Measurements from ENCODE around the gene POC1A. TPM values are rescaled to one million over a fixed set of nuclear protein-coding genes. Genes with fewer than 3 reads are reported as not detected.

Gene POC1A
- total and polyA plus RNA-seq, 2 of the 8 experiments (the other 6 are each of a cell fraction or from before 2014, with no cell fraction given): 35.7 to 39.2 TPM

GRCh38 chr3:52144796-52145735 lies 9.2 kb downstream of the POC1A start:
- Histone ChIP-seq H2BK12ac (ENCODE audit: low read depth, low read length) (no peak overlapping the region), H3K79me2 (ENCODE audit: control insufficient read depth in 1 of 2, insufficient read depth in 2 of 2, low read length in 2 of 2) (no peaks in the 10 kb centered on the region), H4K8ac (ENCODE audit: extremely low read depth, insufficient read depth, low read length) (no peak overlapping the region), H2BK20ac (ENCODE audit: low read length) (no peak overlapping the region), H4K5ac (ENCODE audit: insufficient read length, low read depth, low read length) (no peak overlapping the region), H3K27ac (ENCODE audit: low read depth, low read length) (no peak overlapping the region), H3K4ac (replicated peaks; ENCODE audit: insufficient read length, low read depth, low read length) (no peak overlapping the region), H3K4me1 (replicated peaks in 1 of 4; ENCODE audit: control insufficient read depth in 3 of 4, insufficient read depth in 4 of 4, low read length in 3 of 4) (no peaks in the 10 kb centered on the region; a peak in 2 of 7 replicates), H3K18ac (ENCODE audit: extremely low read depth, low read length) (no peak overlapping the region), H3K14ac (ENCODE audit: insufficient read length) (no peak overlapping the region), H3K9me3 (ENCODE audit: insufficient read depth in 2 of 2, low read depth in 1 of 2, low read length in 1 of 2) (no peaks in the 10 kb centered on the region), H3K56ac (replicated peaks; ENCODE audit: insufficient read length, low read depth, low read length) (no peak overlapping the region), H4K20me1 (replicated peaks in 1 of 2; ENCODE audit: control insufficient read depth in 1 of 2, insufficient read depth in 2 of 2, low read length in 2 of 2) (peaks cover 3 to 18% of the 10 kb centered on the region in 2 experiments), H3K4me2 (ENCODE audit: insufficient read depth in 1 of 2, low read depth in 2 of 2, low read length in 2 of 2) (no peak overlapping the region), H3K23ac (ENCODE audit: insufficient read length) (no peak overlapping the region), H3K4me3 (ENCODE audit: extremely low read depth in 1 of 4, insufficient read depth in 2 of 4, low read depth in 3 of 4, low read length in 4 of 4) (no peak overlapping the region), H2BK120ac (replicated peaks; ENCODE audit: low read depth, low read length) (no peak overlapping the region), H3K27me3 (replicated peaks in 1 of 4; ENCODE audit: control insufficient read depth in 3 of 4, extremely low read depth in 1 of 4, insufficient read depth in 3 of 4, low read length in 3 of 4) (no peaks in the 10 kb centered on the region), H4K91ac (replicated peaks; ENCODE audit: insufficient read length, low read length) (no peak overlapping the region), H3K9ac (replicated peaks in 1 of 4; ENCODE audit: extremely low read depth in 1 of 4, low read depth in 3 of 4, low read length in 3 of 4) (no peak overlapping the region), H3K23me2 (ENCODE audit: low read depth, low read length) (no peaks in the 10 kb centered on the region), H2AK5ac (ENCODE audit: low read depth, low read length) (no peak overlapping the region), H2AFZ (ENCODE audit: low read length) (no peak overlapping the region), H3K36me3 (ENCODE audit: control insufficient read depth in 2 of 4, insufficient read depth in 4 of 4, low read length in 3 of 4) (peaks cover 17 to 55% (median 33%) of the 10 kb centered on the region in 4 experiments), H2BK5ac (ENCODE audit: low read depth, low read length) (no peak overlapping the region), H3K79me1 (ENCODE audit: low read depth, low read length) (no peaks in the 10 kb centered on the region; the same call in 1 of the 2 replicates), H2BK15ac (ENCODE audit: low read length) (no peak overlapping the region)
- ChIA-PET CTCF (ENCODE audit: partially characterized antibody) (interaction anchor here (0.6 to 14.6 kb wide), 48 partner anchors 8 to 1077 kb away, joined by 3 to 148 read pairs (median 4); partner anchors contain the start of genes ABHD14B, ACY1, ALAS1 and DUSP7), POLR2A (ENCODE audit: partially characterized antibody) (interaction anchor here (1.1 kb wide), 3 partner anchors 8 to 89 kb away, joined by 5 to 7 read pairs (median 5); partner anchors contain the start of gene DUSP7)
- DNase-seq (ENCODE audit: low read depth in 1 of 2, low spot score in 2 of 2) (no peak), FAIRE-seq (no peak)
- WGBS, 2 experiments (ENCODE audit: extremely low coverage in 1 of 2, insufficient coverage in 1 of 2, insufficient read length in 1 of 2, insufficient replicate concordance in 2 of 2, low coverage in 1 of 2, low lambda C conversion rate in 2 of 2, missing lambda C conversion rate in 1 of 2): 89% methylated on average over 11 of the region's 11 CpGs; no CpG with 5 or more reads in 1 of the 2 experiments
- no peak for TF ChIP-seq JUND (IDR thresholded peaks at IDR 0.05; ENCODE audit: low read length)
- no peak for TF ChIP-seq JUN (IDR thresholded peaks at IDR 0.05; ENCODE audit: low read depth, low read length)
- TF ChIP-seq POU5F1 (IDR thresholded peaks at IDR 0.05; ENCODE audit: low read depth, low read length): no peak
- TF ChIP-seq SRF (IDR thresholded peaks at IDR 0.05; ENCODE audit: low read depth, low read length): no peak
- no peak for TF ChIP-seq RNF2 (IDR thresholded peaks at IDR 0.05; ENCODE audit: borderline replicate concordance, low read depth, low read length, missing control alignments, poor library complexity, severe bottlenecking)
- TF ChIP-seq TCF12 (IDR thresholded peaks at IDR 0.05; ENCODE audit: low read depth, low read length): no peak

Measured in H1 (cell line).